ENCODE data around the gene MAST2.

- TF ChIP-seq POLR2A (IDR thresholded peaks at IDR 0.05; ENCODE audit: borderline replicate concordance, extremely low read depth, insufficient read depth, insufficient read length) (no peak), EZH2 (IDR thresholded peaks at IDR 0.05) (no peak), JUND (IDR thresholded peaks at IDR 0.05) (no peak), POLR2AphosphoS5 (IDR thresholded peaks at IDR 0.05; ENCODE audit: low read depth, low read length) (no peak), CTCF (IDR thresholded peaks at IDR 0.05 in 2 of 3, conservative IDR thresholded peaks at IDR 0.05 in 1 of 3; ENCODE audit: borderline replicate concordance in 1 of 3, insufficient read depth in 1 of 3, low read depth in 2 of 3, low read length in 2 of 3) (no peak), SIN3A (IDR thresholded peaks at IDR 0.05; ENCODE audit: low read depth) (no peak), SRF (IDR thresholded peaks at IDR 0.05; ENCODE audit: low read depth) (no peak)
Observed at GRCh38 chr1:46012236-46012635, 208.8 kb downstream of the MAST2 start.
